Stimulated activated CD4-positive, alpha-beta T cell treated with anti-CD3 and anti-CD28 coated beads, Interleukin-15, amount 100 ng/mL, for 48 hours (primary cell): ENCODE results near the gene DGKQ.
"Not testable (repeated sequence)": the region's sequence is repeated elsewhere in the genome, so short reads cannot be mapped to it uniquely, and the experiment has no call there.

ENCODE experiments used
- DNase-seq, 2 donors: peaks; one replicate each; pipeline ENCODE4 v3.0.0-alpha.2; 2020; ENCODE audit warnings: low read depth in 2 of 2

The DGKQ gene

GRCh38 chr4:950136-951020, 23.0 kb downstream of the DGKQ start:
- no peak for DNase-seq

- DNase-seq = no peak
Observed at GRCh38 chr4:949656-950055, 23.7 kb downstream of the DGKQ start.

GRCh38 chr4:948936-949300, 24.5 kb downstream of the DGKQ start:
- no peak for DNase-seq

- DNase-seq = no peak
Observed at GRCh38 chr4:948101-948935, 25.1 kb downstream of the DGKQ start.

GRCh38 chr4:947491-947971, 25.8 kb downstream of the DGKQ start:
- DNase-seq = no peak

GRCh38 chr4:946517-947471, 26.6 kb downstream of the DGKQ start:
- no peak for DNase-seq

- no peak for DNase-seq
Observed at GRCh38 chr4:946103-946450, 27.3 kb downstream of the DGKQ start.

GRCh38 chr4:945274-946102, 27.9 kb downstream of the DGKQ start:
- no peak for DNase-seq

- not testable (repeated sequence) for DNase-seq
Observed at GRCh38 chr4:939508-939907, 33.9 kb downstream of the DGKQ start.

- DNase-seq = no peak
Observed at GRCh38 chr4:932713-933070, 40.7 kb downstream of the DGKQ start.

GRCh38 chr4:931960-932712, 41.2 kb downstream of the DGKQ start, which contains the start of the genes GAK and TMEM175:
TSS of gene GAK (minus strand) at chr4:932316. CDS start at chr4:932187, 129 bp downstream.
TSS of gene TMEM175 (plus strand) at chr4:932460. CDS start at chr4:947740, 15,280 bp downstream.
- DNase-seq = peak; percentile 92 to 96

- DNase-seq = no peak
Observed at GRCh38 chr4:931194-931959, 42.0 kb downstream of the DGKQ start.

GRCh38 chr4:930827-931193, 42.6 kb downstream of the DGKQ start:
- DNase-seq = no peak

GRCh38 chr4:930028-930551, 43.3 kb downstream of the DGKQ start:
- DNase-seq = no peak

- DNase-seq = no peak
Observed at GRCh38 chr4:929096-929765, 44.1 kb downstream of the DGKQ start.

- DNase-seq = not testable (repeated sequence)
Observed at GRCh38 chr4:927566-927965, 45.8 kb downstream of the DGKQ start.

GRCh38 chr4:926538-926937, 46.8 kb downstream of the DGKQ start:
- DNase-seq = no peak

- no peak for DNase-seq
Observed at GRCh38 chr4:925771-926500, 47.4 kb downstream of the DGKQ start.
